Measurements from ENCODE around the gene STXBP5.

- TF ChIP-seq CTCF (IDR thresholded peaks at IDR 0.05; ENCODE audit: low read length) (no peak), EZH2 (IDR thresholded peaks at IDR 0.05; ENCODE audit: borderline replicate concordance, low read length) (no peak)
Measured at GRCh38 chr6:147226877-147227276, 22.7 kb downstream of the STXBP5 start.
